ENCODE data around the gene HAUS2. TPM values are rescaled to one million over a fixed set of nuclear protein-coding genes. Genes with fewer than 3 reads are reported as not detected.

Gene HAUS2
- total and polyA plus RNA-seq, 2 donors (not counting 3 experiments of a cell fraction or from before 2014, with no cell fraction given), result 12.6 to 33.5 TPM

DNA sequence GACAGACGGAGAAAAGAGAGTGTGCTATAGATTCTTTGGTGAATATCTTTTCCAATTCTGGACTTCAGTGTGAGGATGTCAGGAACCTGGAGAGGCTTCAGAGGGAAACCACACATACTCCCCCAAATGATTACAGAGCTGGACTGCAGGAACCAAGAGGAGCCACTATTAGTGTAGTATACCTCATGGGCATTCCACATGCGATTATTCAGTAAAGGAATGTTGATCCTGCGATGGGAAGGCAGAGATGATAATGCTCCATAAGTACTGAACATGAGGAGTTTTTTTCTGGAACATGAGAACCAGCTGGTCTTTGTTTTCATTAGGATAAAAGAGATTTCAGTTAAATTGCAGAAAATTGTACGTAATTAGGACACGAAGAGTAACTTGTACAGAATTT is 45.5 kb downstream of the HAUS2 start:
- TF ChIP-seq, protein P1, sequence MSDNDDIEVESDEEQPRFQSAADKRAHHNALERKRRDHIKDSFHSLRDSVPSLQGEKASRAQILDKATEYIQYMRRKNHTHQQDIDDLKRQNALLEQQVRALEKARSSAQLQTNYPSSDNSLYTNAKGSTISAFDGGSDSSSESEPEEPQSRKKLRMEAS (IDR thresholded peaks at IDR 0.05; ENCODE audit: insufficient read depth, insufficient read length), result no peak
- TF ChIP-seq POLR2A (IDR thresholded peaks at IDR 0.05; ENCODE audit: low read depth, low read length), result no peak
- no peak for TF ChIP-seq MYC (IDR thresholded peaks at IDR 0.05; ENCODE audit: low read depth, low read length)
- TF ChIP-seq GATA2 (IDR thresholded peaks at IDR 0.05; ENCODE audit: insufficient read depth, insufficient read length, low read depth, low read length), result no peak
- ChIA-PET CTCF (no interaction called here), POLR2A (no interaction called here)

DNA sequence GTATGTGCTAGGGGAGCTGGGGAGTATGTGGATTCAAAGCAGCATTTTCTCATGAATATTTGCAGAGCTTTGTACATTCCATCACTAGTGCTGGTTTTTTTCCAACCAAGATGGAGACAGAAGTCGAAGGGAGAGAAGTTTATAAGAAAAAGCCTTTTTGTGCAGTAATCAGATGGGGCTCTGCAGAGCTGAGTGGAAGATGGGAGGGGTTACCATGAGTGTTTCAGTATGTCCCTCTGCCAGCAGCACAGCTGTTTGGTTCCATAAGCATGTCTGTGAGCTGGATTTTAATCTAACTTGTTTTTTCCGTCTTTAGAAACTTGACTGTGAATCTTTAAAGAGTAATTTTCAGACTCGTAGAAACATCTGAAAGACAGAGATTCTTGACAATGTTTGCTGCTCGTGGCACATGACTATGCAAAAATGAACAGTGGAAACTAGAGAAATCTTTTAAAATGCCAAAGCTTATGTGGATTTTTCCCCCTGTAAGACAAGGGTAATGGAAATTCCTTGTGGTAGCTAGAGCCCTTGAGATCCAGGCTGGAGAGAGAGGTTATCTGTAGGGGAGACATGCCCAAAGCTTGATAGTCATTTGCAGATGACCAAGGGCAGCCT is 47.1 kb downstream of the HAUS2 start:
- Histone ChIP-seq H3K79me2 (ENCODE audit: control insufficient read depth, insufficient read depth, low read length) (no peaks in the 10 kb centered on the region), H3K9me3 (replicated peaks; ENCODE audit: control insufficient read depth, insufficient read depth, low read length) (no peaks in the 10 kb centered on the region), H3K27ac (ENCODE audit: insufficient read depth, low read depth, low read length) (no peak overlapping the region), H3K4me1 (ENCODE audit: control insufficient read depth, extremely low read depth, insufficient read depth, low read length) (no peaks in the 10 kb centered on the region), H3K9ac (replicated peaks; ENCODE audit: extremely low read depth, insufficient read depth, low read length) (no peak overlapping the region), H3K4me3 (replicated peaks in 1 of 3; ENCODE audit: insufficient read depth in 1 of 3, low read depth in 1 of 3, low read length in 3 of 3) (no peak overlapping the region), H2AFZ (ENCODE audit: low read depth, low read length) (no peak overlapping the region), H3K36me3 (ENCODE audit: control insufficient read depth in 2 of 2, extremely low read depth in 1 of 2, insufficient read depth in 2 of 2, low read length in 2 of 2) (no peaks in the 10 kb centered on the region), H3K27me3 (ENCODE audit: control insufficient read depth in 2 of 2, insufficient read depth in 2 of 2, low read length in 2 of 2) (no peaks in the 10 kb centered on the region), H3K9me1 (replicated peaks; ENCODE audit: control insufficient read depth, extremely low read depth, insufficient read depth, low read length) (no peaks in the 10 kb centered on the region), H3K4me2 (ENCODE audit: insufficient read depth, low read length) (no peak overlapping the region), H4K20me1 (replicated peaks; ENCODE audit: control insufficient read depth, extremely low read depth, insufficient read depth, low read length) (no peaks in the 10 kb centered on the region)
- BruUV-seq (replicated peaks), result no TSS peak
- CTCF ChIA-PET, result interaction anchor here (2.1 kb wide), 1 partner anchor 10 kb away, joined by 7 read pairs; no protein-coding TSS in a partner anchor
- intact Hi-C loops (cut with micrococcal nuclease), result no loop called here
- DNase-seq (ENCODE audit: low read depth, low spot score) (no peak), FAIRE-seq (peak; percentile 38)
- dilution Hi-C loops (cut with MboI; ENCODE audit: extremely low pct_ligation_motif_present, low sequenced_read_pairs), result no loop called here
- no peak for TF ChIP-seq MYC (IDR thresholded peaks at IDR 0.05; ENCODE audit: low read depth, low read length)
- no peak for TF ChIP-seq POLR2AphosphoS5 (IDR thresholded peaks at IDR 0.05; ENCODE audit: insufficient read depth, low read depth, low read length)
- no peak for TF ChIP-seq FOS (IDR thresholded peaks at IDR 0.05; ENCODE audit: borderline replicate concordance, insufficient read depth, low read length)
- no peak for TF ChIP-seq POLR2A (IDR thresholded peaks at IDR 0.05; ENCODE audit: low read depth, low read length)
- TF ChIP-seq GATA2 (IDR thresholded peaks at IDR 0.05; ENCODE audit: insufficient read depth, insufficient read length, low read depth, low read length), result no peak
- TF ChIP-seq, protein P1 (IDR thresholded peaks at IDR 0.05; ENCODE audit: insufficient read depth, insufficient read length), result no peak
- TF ChIP-seq JUN (IDR thresholded peaks at IDR 0.05; ENCODE audit: borderline replicate concordance, insufficient read depth, insufficient read length, low read depth), result no peak
- no peak for TF ChIP-seq EZH2 (IDR thresholded peaks at IDR 0.05; ENCODE audit: borderline replicate concordance, low read depth, low read length, severe bottlenecking)
- TF ChIP-seq, protein P2, sequence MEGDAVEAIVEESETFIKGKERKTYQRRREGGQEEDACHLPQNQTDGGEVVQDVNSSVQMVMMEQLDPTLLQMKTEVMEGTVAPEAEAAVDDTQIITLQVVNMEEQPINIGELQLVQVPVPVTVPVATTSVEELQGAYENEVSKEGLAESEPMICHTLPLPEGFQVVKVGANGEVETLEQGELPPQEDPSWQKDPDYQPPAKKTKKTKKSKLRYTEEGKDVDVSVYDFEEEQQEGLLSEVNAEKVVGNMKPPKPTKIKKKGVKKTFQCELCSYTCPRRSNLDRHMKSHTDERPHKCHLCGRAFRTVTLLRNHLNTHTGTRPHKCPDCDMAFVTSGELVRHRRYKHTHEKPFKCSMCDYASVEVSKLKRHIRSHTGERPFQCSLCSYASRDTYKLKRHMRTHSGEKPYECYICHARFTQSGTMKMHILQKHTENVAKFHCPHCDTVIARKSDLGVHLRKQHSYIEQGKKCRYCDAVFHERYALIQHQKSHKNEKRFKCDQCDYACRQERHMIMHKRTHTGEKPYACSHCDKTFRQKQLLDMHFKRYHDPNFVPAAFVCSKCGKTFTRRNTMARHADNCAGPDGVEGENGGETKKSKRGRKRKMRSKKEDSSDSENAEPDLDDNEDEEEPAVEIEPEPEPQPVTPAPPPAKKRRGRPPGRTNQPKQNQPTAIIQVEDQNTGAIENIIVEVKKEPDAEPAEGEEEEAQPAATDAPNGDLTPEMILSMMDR (IDR thresholded peaks at IDR 0.05; ENCODE audit: extremely low read depth in 1 of 2, insufficient read depth in 1 of 2, low read depth in 1 of 2, low read length in 2 of 2), result no peak
- POLR2A ChIA-PET, result no interaction called here

More for the DNA sequence above, 45.5 kb downstream of the HAUS2 start:
- no peaks in the 10 kb centered on the region for H3K27me3 ChIP-seq (ENCODE audit: control insufficient read depth in 2 of 2, insufficient read depth in 2 of 2, low read length in 2 of 2)
- dilution Hi-C loops (cut with MboI; ENCODE audit: extremely low pct_ligation_motif_present, low sequenced_read_pairs), result no loop called here
- FAIRE-seq (no peak), DNase-seq (ENCODE audit: low read depth, low spot score) (no peak)
- no peaks in the 10 kb centered on the region for H3K79me2 ChIP-seq (ENCODE audit: control insufficient read depth, insufficient read depth, low read length)
- H3K9me1 ChIP-seq (replicated peaks; ENCODE audit: control insufficient read depth, extremely low read depth, insufficient read depth, low read length), result no peaks in the 10 kb centered on the region
- no peaks in the 10 kb centered on the region for H3K9me3 ChIP-seq (replicated peaks; ENCODE audit: control insufficient read depth, insufficient read depth, low read length)
- no peak overlapping the region for H3K4me2 ChIP-seq (ENCODE audit: insufficient read depth, low read length)
- H3K36me3 ChIP-seq (ENCODE audit: control insufficient read depth in 2 of 2, extremely low read depth in 1 of 2, insufficient read depth in 2 of 2, low read length in 2 of 2), result no peaks in the 10 kb centered on the region
- intact Hi-C loops (cut with micrococcal nuclease), result no loop called here
- no TSS peak for BruUV-seq (replicated peaks)
- H4K20me1 ChIP-seq (replicated peaks; ENCODE audit: control insufficient read depth, extremely low read depth, insufficient read depth, low read length), result no peaks in the 10 kb centered on the region
- no peak overlapping the region for H3K9ac ChIP-seq (replicated peaks; ENCODE audit: extremely low read depth, insufficient read depth, low read length)
- no peak overlapping the region for H3K27ac ChIP-seq (ENCODE audit: insufficient read depth, low read depth, low read length)
- H3K4me3 ChIP-seq (replicated peaks in 1 of 3; ENCODE audit: insufficient read depth in 1 of 3, low read depth in 1 of 3, low read length in 3 of 3), result no peak overlapping the region
- no peak overlapping the region for H2AFZ ChIP-seq (ENCODE audit: low read depth, low read length)
- no peaks in the 10 kb centered on the region for H3K4me1 ChIP-seq (ENCODE audit: control insufficient read depth, extremely low read depth, insufficient read depth, low read length)

Measured in endothelial cell of umbilical vein (primary cell).